ENCODE measurements around the gene FAM227A.

FAM227A gene

DNA sequence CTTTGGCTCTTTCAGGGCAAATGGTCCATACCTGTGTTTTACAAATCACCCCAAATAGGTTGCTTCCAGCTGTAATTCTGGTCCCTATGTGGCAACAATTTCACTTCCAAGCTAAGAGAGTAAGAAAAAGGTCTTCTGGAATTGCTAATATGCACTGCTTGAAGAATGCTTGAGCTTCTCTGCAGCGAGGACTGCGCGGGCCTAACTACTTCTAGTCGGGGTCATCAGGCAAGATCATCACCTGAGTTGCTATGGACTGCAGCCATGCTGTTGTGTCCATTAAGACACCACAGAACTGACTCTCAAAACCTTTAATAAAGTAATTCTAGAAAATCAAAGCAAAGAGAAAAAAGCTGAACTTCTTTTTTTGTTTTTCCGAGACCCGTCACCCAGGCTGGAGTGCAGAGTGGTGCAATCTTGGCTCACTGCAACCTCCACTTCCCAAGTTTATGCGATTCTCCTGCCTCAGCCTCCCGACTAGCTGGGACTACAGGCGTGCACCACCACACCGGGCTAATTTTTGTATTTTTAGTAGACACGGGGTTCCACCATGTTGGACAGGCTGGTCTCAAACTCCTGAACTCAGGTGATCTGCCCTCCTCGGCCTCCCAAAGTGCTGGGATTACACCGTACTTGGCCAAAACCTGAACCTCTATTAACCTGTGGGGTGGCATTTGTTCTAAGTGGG lies 42.4 kb upstream of the FAM227A start:
- H3K36me3 ChIP-seq (replicated peaks in 1 of 2; ENCODE audit: control insufficient read depth in 2 of 2, insufficient read depth in 2 of 2, low read length in 2 of 2), result peaks cover 3 to 50% of the 10 kb centered on the region in 2 donors
- no peak overlapping the region for H3K27ac ChIP-seq (replicated peaks; ENCODE audit: low read length)

DNA sequence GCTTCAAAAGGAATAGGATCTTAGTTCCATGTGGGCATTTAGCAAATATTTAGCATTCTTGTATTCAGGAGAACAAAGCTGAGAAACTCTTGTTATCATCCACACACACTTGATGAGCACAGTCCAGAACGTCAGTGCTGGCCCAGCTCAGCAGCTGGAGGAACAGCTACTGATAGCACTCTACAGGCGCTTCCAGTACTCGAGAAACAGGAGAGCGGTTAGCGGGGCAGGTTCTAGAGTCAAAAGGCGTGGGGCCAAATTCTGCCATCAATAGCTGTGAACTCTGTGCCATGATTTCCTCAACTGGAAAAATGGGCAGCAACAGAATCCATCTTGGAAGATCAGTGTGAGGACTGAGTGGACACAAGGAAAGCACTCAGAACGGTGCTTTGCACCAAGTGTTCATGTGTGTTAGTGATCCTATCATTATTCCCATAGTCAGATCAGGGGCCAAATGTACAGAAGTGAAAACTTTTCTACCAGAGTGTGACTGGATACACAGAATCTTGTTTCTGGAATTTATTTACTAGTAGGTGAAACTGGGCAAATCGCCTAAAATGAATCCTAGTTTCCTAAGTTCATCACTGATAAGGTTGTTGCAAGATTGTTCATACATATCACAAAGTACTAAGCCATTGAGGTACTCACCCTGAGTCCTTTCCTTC lies 41.4 kb upstream of the FAM227A start:
- H2BK15ac ChIP-seq (ENCODE audit: low read length), result no peak overlapping the region
- peak overlapping the region in 1 of 2 donors; percentile 11 for H3K4me3 ChIP-seq (ENCODE audit: low read length in 2 of 2)
- no peak for DNase-seq (ENCODE audit: low spot score)
- H3K27ac ChIP-seq (replicated peaks; ENCODE audit: low read length), result no peak overlapping the region
- no peak overlapping the region for H2AK5ac ChIP-seq (ENCODE audit: low read depth, low read length)
- H3K14ac ChIP-seq (ENCODE audit: low read length), result no peak overlapping the region
- H3K27me3 ChIP-seq (ENCODE audit: control insufficient read depth in 3 of 3, insufficient read depth in 3 of 3, low read depth in 1 of 3, low read length in 3 of 3), result no peaks in the 10 kb centered on the region
- H3K9me3 ChIP-seq (replicated peaks in 1 of 2; ENCODE audit: control insufficient read depth in 2 of 2, insufficient read depth in 1 of 2, low read depth in 1 of 2, low read length in 2 of 2), result no peaks in the 10 kb centered on the region
- WGBS, 2 donors (ENCODE audit: extremely low coverage in 2 of 2, insufficient read length in 2 of 2, insufficient replicate concordance in 1 of 2), result no CpG with 5 or more reads among the region's 8 CpGs
- no peak overlapping the region for H2BK12ac ChIP-seq (ENCODE audit: low read length)
- H3K4me2 ChIP-seq (ENCODE audit: insufficient read depth, low read length, poor library complexity, severe bottlenecking), result no peak overlapping the region
- H3K23ac ChIP-seq (ENCODE audit: low read depth, low read length, poor library complexity), result no peak overlapping the region
- no peak overlapping the region for H2BK5ac ChIP-seq (ENCODE audit: low read length)
- no peak overlapping the region for H3K18ac ChIP-seq (ENCODE audit: low read length)
- peaks cover 4% of the 10 kb centered on the region for H3K79me1 ChIP-seq (ENCODE audit: low read depth, low read length)
- H3K9ac ChIP-seq (ENCODE audit: low read depth, low read length, poor library complexity), result no peak overlapping the region
- peaks cover 11 to 33% of the 10 kb centered on the region in 2 donors for H3K4me1 ChIP-seq (ENCODE audit: control insufficient read depth in 2 of 2, insufficient read depth in 1 of 2, low read depth in 1 of 2, low read length in 2 of 2)
- H2AFZ ChIP-seq (ENCODE audit: low read length), result no peak overlapping the region
- H3K4ac ChIP-seq (ENCODE audit: low read length), result no peak overlapping the region
- peaks cover 3 to 59% of the 10 kb centered on the region in 2 donors for H3K36me3 ChIP-seq (replicated peaks in 1 of 2; ENCODE audit: control insufficient read depth in 2 of 2, insufficient read depth in 2 of 2, low read length in 2 of 2)
- H4K91ac ChIP-seq (ENCODE audit: low read depth, low read length, poor library complexity), result no peak overlapping the region
- H2BK120ac ChIP-seq (ENCODE audit: low read depth, low read length), result no peak overlapping the region
- H4K8ac ChIP-seq (ENCODE audit: low read depth, low read length), result no peak overlapping the region

More for the DNA sequence above, 42.4 kb upstream of the FAM227A start:
- Histone ChIP-seq H2BK120ac (ENCODE audit: low read depth, low read length) (no peak overlapping the region), H4K91ac (ENCODE audit: low read depth, low read length, poor library complexity) (no peak overlapping the region), H3K4ac (ENCODE audit: low read length) (no peak overlapping the region), H3K23ac (ENCODE audit: low read depth, low read length, poor library complexity) (no peak overlapping the region), H3K9ac (ENCODE audit: low read depth, low read length, poor library complexity) (no peak overlapping the region), H3K4me1 (ENCODE audit: control insufficient read depth in 2 of 2, insufficient read depth in 1 of 2, low read depth in 1 of 2, low read length in 2 of 2) (peaks cover 11 to 33% of the 10 kb centered on the region in 2 donors), H4K8ac (ENCODE audit: low read depth, low read length) (no peak overlapping the region), H3K14ac (ENCODE audit: low read length) (no peak overlapping the region), H3K18ac (ENCODE audit: low read length) (no peak overlapping the region), H2BK12ac (ENCODE audit: low read length) (no peak overlapping the region), H3K4me3 (ENCODE audit: low read length in 2 of 2) (peak overlapping the region in 1 of 2 donors; percentile 75), H3K4me2 (ENCODE audit: insufficient read depth, low read length, poor library complexity, severe bottlenecking) (peak overlapping the region; percentile 78), H2AK5ac (ENCODE audit: low read depth, low read length) (no peak overlapping the region), H2BK15ac (ENCODE audit: low read length) (no peak overlapping the region), H3K79me1 (ENCODE audit: low read depth, low read length) (peaks cover 4% of the 10 kb centered on the region), H2AFZ (ENCODE audit: low read length) (no peak overlapping the region), H3K27me3 (ENCODE audit: control insufficient read depth in 3 of 3, insufficient read depth in 3 of 3, low read depth in 1 of 3, low read length in 3 of 3) (no peaks in the 10 kb centered on the region), H3K9me3 (replicated peaks in 1 of 2; ENCODE audit: control insufficient read depth in 2 of 2, insufficient read depth in 1 of 2, low read depth in 1 of 2, low read length in 2 of 2) (no peaks in the 10 kb centered on the region), H2BK5ac (ENCODE audit: low read length) (no peak overlapping the region)
- no CpG with 5 or more reads among the region's 13 CpGs for WGBS, 2 donors (ENCODE audit: extremely low coverage in 2 of 2, insufficient read length in 2 of 2, insufficient replicate concordance in 1 of 2)
- DNase-seq (ENCODE audit: low spot score), result no peak

DNA sequence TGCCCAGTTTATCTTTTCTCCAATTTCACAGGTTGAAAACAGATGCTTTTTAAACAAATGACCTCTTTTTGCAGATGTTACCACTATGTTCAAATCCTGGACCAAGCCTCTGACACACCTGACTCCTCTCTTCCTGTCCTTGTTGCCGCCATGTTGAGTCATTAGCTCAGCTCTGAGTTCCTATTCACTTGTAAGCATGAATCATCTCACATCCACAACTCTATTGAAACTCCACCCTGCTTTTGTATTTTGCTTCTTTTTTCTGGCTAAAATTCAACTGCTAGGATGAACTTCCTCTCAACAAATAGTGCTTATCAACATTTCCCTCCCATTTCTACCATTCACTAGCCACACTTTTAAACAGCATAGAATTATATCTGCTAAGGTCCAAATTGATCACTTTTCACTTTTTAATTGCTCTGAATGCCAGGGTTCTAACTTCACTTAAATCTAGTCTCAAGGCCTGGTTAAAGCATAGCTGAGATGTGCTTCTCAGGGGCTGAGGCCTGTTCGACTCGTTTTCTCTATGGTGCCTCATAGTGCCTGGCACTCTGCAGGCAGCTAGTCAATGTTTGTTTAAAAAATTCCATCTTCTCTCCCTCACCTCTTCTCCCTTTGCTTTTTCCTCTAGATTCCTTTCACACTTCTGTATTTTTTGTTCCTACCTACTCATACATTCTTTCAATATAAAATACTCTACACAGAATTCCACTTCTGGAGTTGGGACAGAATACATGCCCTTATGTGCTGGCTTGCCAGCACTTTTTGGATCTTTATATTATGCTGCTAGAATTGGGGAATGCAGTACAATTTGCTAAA lies 40.6 kb upstream of the FAM227A start:
- H3K4me3 ChIP-seq (ENCODE audit: low read length in 2 of 2), result peak overlapping the region in 1 of 2 donors; percentile 11
- WGBS, 2 donors (ENCODE audit: extremely low coverage in 2 of 2, insufficient read length in 2 of 2, insufficient replicate concordance in 1 of 2), result no CpG with 5 or more reads among the region's 3 CpGs
- no peak overlapping the region for H3K14ac ChIP-seq (ENCODE audit: low read length)
- H3K79me1 ChIP-seq (ENCODE audit: low read depth, low read length), result peaks cover 4% of the 10 kb centered on the region
- no peak overlapping the region for H3K18ac ChIP-seq (ENCODE audit: low read length)
- H3K27me3 ChIP-seq (ENCODE audit: control insufficient read depth in 3 of 3, insufficient read depth in 3 of 3, low read depth in 1 of 3, low read length in 3 of 3), result no peaks in the 10 kb centered on the region
- H3K4me2 ChIP-seq (ENCODE audit: insufficient read depth, low read length, poor library complexity, severe bottlenecking), result no peak overlapping the region
- H3K9me3 ChIP-seq (replicated peaks in 1 of 2; ENCODE audit: control insufficient read depth in 2 of 2, insufficient read depth in 1 of 2, low read depth in 1 of 2, low read length in 2 of 2), result no peaks in the 10 kb centered on the region
- no peak overlapping the region for H2AFZ ChIP-seq (ENCODE audit: low read length)
- H3K4ac ChIP-seq (ENCODE audit: low read length), result no peak overlapping the region
- DNase-seq (ENCODE audit: low spot score), result no peak
- no peak overlapping the region for H3K23ac ChIP-seq (ENCODE audit: low read depth, low read length, poor library complexity)
- no peak overlapping the region for H4K91ac ChIP-seq (ENCODE audit: low read depth, low read length, poor library complexity)
- H2BK12ac ChIP-seq (ENCODE audit: low read length), result no peak overlapping the region
- no peak overlapping the region for H3K9ac ChIP-seq (ENCODE audit: low read depth, low read length, poor library complexity)
- H2BK5ac ChIP-seq (ENCODE audit: low read length), result no peak overlapping the region
- H2BK120ac ChIP-seq (ENCODE audit: low read depth, low read length), result no peak overlapping the region
- H2BK15ac ChIP-seq (ENCODE audit: low read length), result no peak overlapping the region
- H3K36me3 ChIP-seq (replicated peaks in 1 of 2; ENCODE audit: control insufficient read depth in 2 of 2, insufficient read depth in 2 of 2, low read length in 2 of 2), result peaks cover 3 to 64% of the 10 kb centered on the region in 2 donors
- H4K8ac ChIP-seq (ENCODE audit: low read depth, low read length), result no peak overlapping the region
- no peak overlapping the region for H3K27ac ChIP-seq (replicated peaks; ENCODE audit: low read length)
- H3K4me1 ChIP-seq (ENCODE audit: control insufficient read depth in 2 of 2, insufficient read depth in 1 of 2, low read depth in 1 of 2, low read length in 2 of 2), result peaks cover 11 to 33% of the 10 kb centered on the region in 2 donors
- no peak overlapping the region for H2AK5ac ChIP-seq (ENCODE audit: low read depth, low read length)

DNA sequence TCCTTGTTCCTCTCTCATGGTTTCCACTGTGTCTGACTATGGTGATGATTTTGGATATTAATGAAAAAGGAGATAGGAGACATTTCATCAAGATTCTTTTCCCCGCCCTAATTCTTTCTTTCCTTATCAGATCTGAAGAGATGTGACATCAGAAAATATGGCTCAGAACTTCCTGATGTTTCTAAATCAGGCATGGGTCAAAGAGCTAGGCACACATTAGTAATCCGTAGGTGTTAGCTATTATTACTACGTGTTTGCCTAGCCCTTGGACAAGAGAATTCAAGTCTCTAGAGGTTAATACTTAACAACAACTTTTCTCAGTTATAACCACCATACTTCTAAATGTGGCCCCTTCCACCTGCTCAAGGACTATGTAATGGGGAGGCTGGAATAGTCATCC lies 38.7 kb upstream of the FAM227A start:
- peaks cover 9 to 82% of the 10 kb centered on the region in 2 donors for H3K36me3 ChIP-seq (replicated peaks in 1 of 2; ENCODE audit: control insufficient read depth in 2 of 2, insufficient read depth in 2 of 2, low read length in 2 of 2)
- DNase-seq (ENCODE audit: low spot score), result no peak
- H3K14ac ChIP-seq (ENCODE audit: low read length), result no peak overlapping the region
- H3K23ac ChIP-seq (ENCODE audit: low read depth, low read length, poor library complexity), result no peak overlapping the region
- H2BK5ac ChIP-seq (ENCODE audit: low read length), result no peak overlapping the region
- H4K91ac ChIP-seq (ENCODE audit: low read depth, low read length, poor library complexity), result no peak overlapping the region
- H2BK120ac ChIP-seq (ENCODE audit: low read depth, low read length), result no peak overlapping the region
- H2AK5ac ChIP-seq (ENCODE audit: low read depth, low read length), result no peak overlapping the region
- no peak overlapping the region for H3K27ac ChIP-seq (replicated peaks; ENCODE audit: low read length)
- H3K79me1 ChIP-seq (ENCODE audit: low read depth, low read length), result peaks cover 1% of the 10 kb centered on the region
- H3K18ac ChIP-seq (ENCODE audit: low read length), result no peak overlapping the region
- H3K4me3 ChIP-seq (ENCODE audit: low read length in 2 of 2), result no peak overlapping the region
- no peak overlapping the region for H3K4me2 ChIP-seq (ENCODE audit: insufficient read depth, low read length, poor library complexity, severe bottlenecking)
- no peak overlapping the region for H2AFZ ChIP-seq (ENCODE audit: low read length)
- H3K4me1 ChIP-seq (ENCODE audit: control insufficient read depth in 2 of 2, insufficient read depth in 1 of 2, low read depth in 1 of 2, low read length in 2 of 2), result peaks cover 9 to 29% of the 10 kb centered on the region in 2 donors
- no peak overlapping the region for H2BK12ac ChIP-seq (ENCODE audit: low read length)
- H4K8ac ChIP-seq (ENCODE audit: low read depth, low read length), result no peak overlapping the region
- no peak overlapping the region for H2BK15ac ChIP-seq (ENCODE audit: low read length)
- H3K9ac ChIP-seq (ENCODE audit: low read depth, low read length, poor library complexity), result no peak overlapping the region
- WGBS, 2 donors (ENCODE audit: extremely low coverage in 2 of 2, insufficient read length in 2 of 2, insufficient replicate concordance in 1 of 2), result no CpG with 5 or more reads among the region's 3 CpGs
- H3K4ac ChIP-seq (ENCODE audit: low read length), result no peak overlapping the region
- H3K9me3 ChIP-seq (replicated peaks in 1 of 2; ENCODE audit: control insufficient read depth in 2 of 2, insufficient read depth in 1 of 2, low read depth in 1 of 2, low read length in 2 of 2), result no peaks in the 10 kb centered on the region
- H3K27me3 ChIP-seq (ENCODE audit: control insufficient read depth in 3 of 3, insufficient read depth in 3 of 3, low read depth in 1 of 3, low read length in 3 of 3), result no peaks in the 10 kb centered on the region
